Left forelimb (tissue), 1 donor: ENCODE data around the gene SMARCC1.
"Not testable (repeated sequence)": the region's sequence is repeated elsewhere in the genome, so short reads cannot be mapped to it uniquely, and the experiment has no call there.

Source experiments
- DNase-seq: peaks from one replicate; pipeline ENCODE4 v3.0.0-alpha.2; 2018; ENCODE audit warnings: low spot score

The SMARCC1 gene

GRCh38 chr3:47766186-47766585 lies 15.5 kb downstream of the SMARCC1 start:
- DNase-seq, result no peak

GRCh38 chr3:47762233-47762632 lies 19.5 kb downstream of the SMARCC1 start:
- no peak for DNase-seq

- no peak for DNase-seq
Measured at GRCh38 chr3:47761046-47761445, 20.6 kb downstream of the SMARCC1 start.

GRCh38 chr3:47760207-47760606 lies 21.5 kb downstream of the SMARCC1 start:
- not testable (repeated sequence) for DNase-seq

GRCh38 chr3:47758261-47759025 lies 23.2 kb downstream of the SMARCC1 start:
- no peak for DNase-seq

- no peak for DNase-seq
Measured at GRCh38 chr3:47752716-47753115, 29.0 kb downstream of the SMARCC1 start.

GRCh38 chr3:47750811-47751354 lies 30.8 kb downstream of the SMARCC1 start:
- not testable (repeated sequence) for DNase-seq

- DNase-seq, result no peak
Measured at GRCh38 chr3:47747558-47747957, 34.1 kb downstream of the SMARCC1 start.

GRCh38 chr3:47746264-47746663 lies 35.4 kb downstream of the SMARCC1 start:
- DNase-seq, result no peak

GRCh38 chr3:47743855-47744254 lies 37.8 kb downstream of the SMARCC1 start:
- no peak for DNase-seq

- not testable (repeated sequence) for DNase-seq
Measured at GRCh38 chr3:47743352-47743751, 38.3 kb downstream of the SMARCC1 start.

GRCh38 chr3:47741925-47742324 lies 39.8 kb downstream of the SMARCC1 start:
- no peak for DNase-seq

- no peak for DNase-seq
Measured at GRCh38 chr3:47732143-47732542, 49.5 kb downstream of the SMARCC1 start.

- DNase-seq, result no peak
Measured at GRCh38 chr3:47731061-47731460, 50.6 kb downstream of the SMARCC1 start.

- DNase-seq, result no peak
Measured at GRCh38 chr3:47722859-47723258, 58.8 kb downstream of the SMARCC1 start.

GRCh38 chr3:47717448-47717847 lies 64.2 kb downstream of the SMARCC1 start:
- DNase-seq, result not testable (repeated sequence)

GRCh38 chr3:47716656-47717055 lies 65.0 kb downstream of the SMARCC1 start:
- DNase-seq, result no peak

GRCh38 chr3:47715928-47716327 lies 65.8 kb downstream of the SMARCC1 start:
- DNase-seq, result no peak

- DNase-seq, result no peak
Measured at GRCh38 chr3:47714606-47715005, 67.1 kb downstream of the SMARCC1 start.

GRCh38 chr3:47713655-47714054 lies 68.0 kb downstream of the SMARCC1 start:
- DNase-seq, result no peak

- no peak for DNase-seq
Measured at GRCh38 chr3:47712398-47712797, 69.3 kb downstream of the SMARCC1 start.

- DNase-seq, result no peak
Measured at GRCh38 chr3:47711596-47711995, 70.1 kb downstream of the SMARCC1 start.

GRCh38 chr3:47705391-47705790 lies 76.3 kb downstream of the SMARCC1 start:
- no peak for DNase-seq

- DNase-seq, result no peak
Measured at GRCh38 chr3:47704237-47704612, 77.5 kb downstream of the SMARCC1 start.
